Measurements from ENCODE around the gene CD86. TPM values are rescaled to one million over a fixed set of nuclear protein-coding genes. Genes with fewer than 3 reads are reported as not detected.

The CD86 gene
- total RNA-seq, 2 donors from 2014 or later = 0.57 to 5.6 TPM

DNA sequence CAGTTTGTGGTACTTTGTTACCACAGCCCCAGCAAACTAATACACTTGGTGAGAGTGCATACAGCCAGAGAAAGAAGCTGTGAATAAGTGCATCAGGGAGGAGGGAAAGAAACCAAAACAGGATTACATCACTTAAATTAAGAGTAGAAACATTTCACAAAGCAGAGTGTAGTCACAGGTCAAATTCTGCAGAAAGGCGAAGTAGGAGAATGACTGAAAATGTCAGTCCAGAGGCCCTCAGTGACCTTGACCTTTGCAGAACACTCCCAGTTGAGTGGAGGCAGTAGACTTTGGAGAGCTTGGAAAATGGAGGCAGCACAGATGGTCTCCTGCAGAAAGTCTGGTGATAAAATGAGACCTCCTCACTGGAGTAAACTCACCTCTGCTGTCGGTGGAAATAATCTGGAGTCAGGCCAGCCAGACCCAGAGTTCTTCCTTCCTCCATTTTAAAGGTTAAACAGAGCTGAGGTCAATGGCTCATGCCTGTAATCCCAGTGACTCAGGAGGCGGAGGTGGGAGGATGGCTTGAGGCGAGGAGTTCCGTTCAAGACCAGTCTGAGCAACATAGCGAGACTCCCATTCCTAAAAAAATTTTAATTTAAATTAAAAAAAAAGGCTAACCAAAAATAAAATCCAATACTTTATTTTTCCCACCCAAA, 5.0 kb downstream of the CD86 start:
- H3K4me3 ChIP-seq = no peak overlapping the region
- H3K27me3 ChIP-seq = no peaks in the 10 kb centered on the region
- no peak for TF ChIP-seq CTCF (IDR thresholded peaks at IDR 0.05)
- H3K9ac ChIP-seq (ENCODE audit: low read depth in 2 of 2, low read length in 2 of 2) = no peak overlapping the region
- no peaks in the 10 kb centered on the region for H3K9me3 ChIP-seq
- DNase-seq = no peak
- H3K36me3 ChIP-seq = no peaks in the 10 kb centered on the region
- H3K27ac ChIP-seq = no peak overlapping the region
- no peaks in the 10 kb centered on the region for H3K4me1 ChIP-seq
- intact Hi-C loops (cut with DNase I) = no loop called here

- no peak overlapping the region for H3K4me3 ChIP-seq
- H3K4me1 ChIP-seq = no peaks in the 10 kb centered on the region
- H3K9ac ChIP-seq (ENCODE audit: low read depth in 2 of 2, low read length in 2 of 2) = no peak overlapping the region
- no peaks in the 10 kb centered on the region for H3K27me3 ChIP-seq
- no peaks in the 10 kb centered on the region for H3K9me3 ChIP-seq
- H3K27ac ChIP-seq = no peak overlapping the region
- no peaks in the 10 kb centered on the region for H3K36me3 ChIP-seq
- DNase-seq = no peak
- intact Hi-C loops (cut with DNase I) = no loop called here
- no peak for TF ChIP-seq CTCF (IDR thresholded peaks at IDR 0.05)
Observed at GRCh38 chr3:122063908-122064307, 8.7 kb downstream of the CD86 start.

DNA sequence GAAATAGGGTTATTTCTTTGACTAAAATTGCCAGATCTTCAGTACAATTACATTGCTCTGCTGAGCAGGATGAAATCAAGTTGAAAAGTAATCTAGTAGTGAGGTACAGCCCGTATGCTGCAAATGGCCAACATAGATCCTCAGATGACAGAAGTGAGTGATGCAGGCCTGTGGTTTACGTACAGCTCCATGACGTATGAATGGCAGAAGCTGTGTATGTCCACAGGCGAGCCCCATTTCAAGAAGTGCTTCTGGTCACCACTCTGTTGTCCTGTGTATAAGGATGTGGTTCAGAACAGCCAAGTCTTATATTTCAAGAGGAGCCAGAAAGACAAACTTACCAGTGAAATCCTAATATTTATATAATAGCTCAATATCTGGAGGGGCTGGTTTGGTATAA, 9.2 kb downstream of the CD86 start:
- no peak for TF ChIP-seq CTCF (IDR thresholded peaks at IDR 0.05)
- no peaks in the 10 kb centered on the region for H3K4me1 ChIP-seq
- H3K36me3 ChIP-seq = no peaks in the 10 kb centered on the region
- H3K4me3 ChIP-seq = no peak overlapping the region
- no peak for DNase-seq
- H3K27me3 ChIP-seq = no peaks in the 10 kb centered on the region
- H3K27ac ChIP-seq = no peak overlapping the region
- no peak overlapping the region for H3K9ac ChIP-seq (ENCODE audit: low read depth in 2 of 2, low read length in 2 of 2)
- intact Hi-C loops (cut with DNase I) = no loop called here
- no peaks in the 10 kb centered on the region for H3K9me3 ChIP-seq

- no peak for TF ChIP-seq CTCF (IDR thresholded peaks at IDR 0.05)
- DNase-seq = no peak
- H3K4me3 ChIP-seq = no peak overlapping the region
- no peaks in the 10 kb centered on the region for H3K9me3 ChIP-seq
- H3K4me1 ChIP-seq = no peaks in the 10 kb centered on the region
- no peaks in the 10 kb centered on the region for H3K27me3 ChIP-seq
- H3K27ac ChIP-seq = no peak overlapping the region
- H3K9ac ChIP-seq (ENCODE audit: low read depth in 2 of 2, low read length in 2 of 2) = no peak overlapping the region
- no peaks in the 10 kb centered on the region for H3K36me3 ChIP-seq
- intact Hi-C loops (cut with DNase I) = no loop called here
Observed at GRCh38 chr3:122066331-122067213, 11.4 kb downstream of the CD86 start.

GRCh38 chr3:122067214-122067550, 12.0 kb downstream of the CD86 start:
- H3K27ac ChIP-seq = peak overlapping the region; percentile 1

More at GRCh38 chr3:122067214-122067550, 12.0 kb downstream of the CD86 start:
- no peak for DNase-seq
- no peak for TF ChIP-seq CTCF (IDR thresholded peaks at IDR 0.05)
- H3K27me3 ChIP-seq = no peaks in the 10 kb centered on the region
- H3K4me1 ChIP-seq = no peaks in the 10 kb centered on the region
- H3K9me3 ChIP-seq = no peaks in the 10 kb centered on the region
- H3K4me3 ChIP-seq = no peak overlapping the region
- intact Hi-C loops (cut with DNase I) = no loop called here
- H3K9ac ChIP-seq (ENCODE audit: low read depth in 2 of 2, low read length in 2 of 2) = no peak overlapping the region
- no peaks in the 10 kb centered on the region for H3K36me3 ChIP-seq

Measured in colonic mucosa (tissue), 4 donors.